Skeletal muscle tissue (tissue), 5 donors: ENCODE measurements around the gene PUS10. TPM values are rescaled to one million over a fixed set of nuclear protein-coding genes. Genes with fewer than 3 reads are reported as not detected.
"Not testable (repeated sequence)": the region's sequence is repeated elsewhere in the genome, so short reads cannot be mapped to it uniquely, and the experiment has no call there.

Source experiments
- H3K27ac ChIP-seq: one replicate; pipeline ENCODE4 v1.7.0; 2013; ENCODE audit warnings: mild to moderate bottlenecking, low read depth, low read length, inconsistent platforms
- H3K27me3 ChIP-seq, 3 donors: one replicate each; pipeline ENCODE4 v1.7.0; 2013; ENCODE audit warnings: low read length in 3 of 3; ENCODE audit not compliant: control insufficient read depth in 3 of 3, insufficient read depth in 3 of 3
- H3K36me3 ChIP-seq, 3 donors: one replicate each; pipeline ENCODE4 v1.7.0; 2013; ENCODE audit warnings: low read length in 3 of 3; ENCODE audit not compliant: control insufficient read depth in 3 of 3, insufficient read depth in 3 of 3
- H3K4me1 ChIP-seq, 3 donors: one replicate each; pipeline ENCODE4 v1.7.0; 2013; ENCODE audit warnings: low read length in 3 of 3, mild to moderate bottlenecking in 3 of 3; ENCODE audit not compliant: control insufficient read depth in 3 of 3, insufficient read depth in 3 of 3
- H3K4me3 ChIP-seq, 3 donors: one replicate each; pipeline ENCODE4 v1.7.0; 2013; ENCODE audit warnings: low read length in 3 of 3
- H3K9ac ChIP-seq, 3 donors: one replicate each; pipeline ENCODE4 v1.7.0; 2013; ENCODE audit warnings: low read length in 3 of 3, mild to moderate bottlenecking in 3 of 3, moderate library complexity in 2 of 3, low read depth in 1 of 3
- H3K9me3 ChIP-seq, 3 donors: one replicate each; pipeline ENCODE4 v1.7.0; 2013; ENCODE audit warnings: low read length in 3 of 3; ENCODE audit not compliant: control insufficient read depth in 3 of 3
- small RNA-seq: library from RNA; depleted of rRNA; stranded (forward); fragments of <200 nt; gene quantifications from one replicate; pipeline ENCODE3, GENCODE V24; 2014
- total RNA-seq: library from RNA; depleted of rRNA; stranded (reverse); fragments of >200 nt; gene quantifications from one replicate; pipeline ENCODE4 v1.2.3, GENCODE V29; 2014
- donor health status: Osteomylitis.

PUS10 gene
- total RNA-seq, 1 donor from 2014 or later, result 4.7 TPM

DNA sequence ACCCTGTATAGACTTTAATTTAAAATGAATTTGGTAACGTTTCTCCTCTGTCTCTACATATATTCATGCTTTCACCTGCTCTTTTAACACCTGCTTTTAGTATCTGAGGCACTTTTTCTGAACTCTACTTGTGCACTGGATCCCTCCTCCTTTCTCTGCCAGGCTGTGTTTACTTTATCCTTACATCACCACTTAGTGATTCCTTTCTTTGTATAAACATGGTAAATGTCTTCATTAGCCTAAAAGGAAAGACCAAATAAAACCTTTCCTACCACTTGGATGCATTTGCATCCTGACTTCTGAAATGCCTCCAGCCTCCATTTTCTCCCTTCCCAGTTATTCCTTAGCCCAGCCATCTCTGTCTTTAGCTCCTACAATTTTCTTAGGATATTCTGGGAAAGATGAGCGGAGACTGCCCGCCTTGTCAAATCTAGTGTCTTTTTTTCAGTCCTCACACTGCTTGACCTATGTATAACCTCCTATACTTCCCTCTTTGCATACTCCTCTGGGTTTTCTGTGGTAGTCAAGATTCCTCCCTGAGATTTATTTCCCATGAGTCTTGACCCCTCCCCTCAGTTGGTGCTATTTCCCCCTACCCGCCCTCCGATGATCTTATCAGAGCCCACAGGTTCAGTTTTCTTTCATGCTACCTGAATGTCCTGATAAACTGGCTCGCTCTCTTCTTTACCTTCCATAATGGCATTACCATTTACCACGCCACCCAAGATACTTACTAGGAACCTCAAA is 91.9 kb downstream of the PUS10 start:
- peaks cover 11 to 27% (median 24%) of the 10 kb centered on the region in 3 donors for H3K36me3 ChIP-seq
- H3K4me3 ChIP-seq, result no peak overlapping the region
- no peak overlapping the region for H3K27ac ChIP-seq
- H3K9ac ChIP-seq, result no peak overlapping the region
- no peaks in the 10 kb centered on the region for H3K4me1 ChIP-seq
- H3K27me3 ChIP-seq, result no peaks in the 10 kb centered on the region
- no peaks in the 10 kb centered on the region for H3K9me3 ChIP-seq

GRCh38 chr2:60907329-60907728 is 110.7 kb downstream of the PUS10 start:
- Histone ChIP-seq H3K4me1 (no peaks in the 10 kb centered on the region), H3K4me3 (no peak overlapping the region), H3K27ac (no peak overlapping the region), H3K9me3 (no peaks in the 10 kb centered on the region), H3K36me3 (peaks cover 0 to 11% (median 9%) of the 10 kb centered on the region in 3 donors), H3K9ac (no peak overlapping the region), H3K27me3 (no peaks in the 10 kb centered on the region)

DNA sequence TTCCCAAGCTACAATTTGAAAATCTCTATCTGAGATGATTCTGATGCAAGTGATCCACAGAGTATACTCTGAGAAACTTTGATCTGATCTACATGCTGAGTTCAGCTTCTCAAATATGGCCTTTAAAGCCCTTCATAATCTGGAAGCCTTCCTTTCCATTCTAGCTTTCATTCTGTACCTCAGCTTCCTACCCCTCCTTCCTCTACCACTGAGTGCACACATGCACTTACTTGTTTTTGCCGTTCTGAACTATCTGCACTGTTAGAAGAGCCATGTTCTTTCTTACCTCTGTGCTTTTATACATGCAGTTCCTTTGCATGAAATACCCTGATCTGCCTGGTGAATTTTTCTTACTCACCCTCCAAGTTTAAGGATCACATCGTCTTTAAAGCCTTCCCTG is 111.7 kb downstream of the PUS10 start:
- H3K36me3 ChIP-seq, result peaks cover 0 to 14% (median 13%) of the 10 kb centered on the region in 3 donors
- no peaks in the 10 kb centered on the region for H3K4me1 ChIP-seq
- H3K9ac ChIP-seq, result no peak overlapping the region
- H3K27me3 ChIP-seq, result no peaks in the 10 kb centered on the region
- no peaks in the 10 kb centered on the region for H3K9me3 ChIP-seq
- H3K4me3 ChIP-seq, result no peak overlapping the region
- no peak overlapping the region for H3K27ac ChIP-seq

DNA sequence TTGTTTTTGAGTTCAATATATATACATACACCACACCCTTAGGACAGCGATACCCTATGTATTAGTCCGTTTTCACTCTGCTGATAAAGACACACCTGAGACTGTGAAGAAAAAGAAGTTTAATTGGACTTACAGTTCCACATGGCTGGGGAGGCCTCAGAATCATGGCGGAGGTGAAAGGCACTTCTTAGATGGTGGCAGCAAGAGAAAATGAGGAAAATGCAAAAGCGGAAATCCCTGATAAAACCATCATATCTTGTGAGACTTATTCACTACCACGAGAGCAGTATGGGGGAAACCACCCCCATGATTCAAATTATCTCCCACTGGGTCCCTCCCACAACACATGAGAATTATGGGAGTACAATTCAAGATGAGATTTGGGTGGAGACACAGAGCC is 112.2 kb downstream of the PUS10 start:
- H3K4me1 ChIP-seq, H3K9me3 ChIP-seq, H3K27ac ChIP-seq, H3K9ac ChIP-seq, H3K4me3 ChIP-seq, H3K27me3 ChIP-seq: not testable (repeated sequence)
- H3K36me3 ChIP-seq, result peaks cover 0 to 15% (median 14%) of the 10 kb centered on the region in 3 donors

- not testable (repeated sequence) for H3K4me1 ChIP-seq, H3K4me3 ChIP-seq, H3K9me3 ChIP-seq, H3K9ac ChIP-seq, H3K27me3 ChIP-seq, H3K27ac ChIP-seq
- H3K36me3 ChIP-seq, result peaks cover 3 to 35% (median 27%) of the 10 kb centered on the region in 3 donors
Observed at GRCh38 chr2:60901296-60901695, 116.8 kb downstream of the PUS10 start.

DNA sequence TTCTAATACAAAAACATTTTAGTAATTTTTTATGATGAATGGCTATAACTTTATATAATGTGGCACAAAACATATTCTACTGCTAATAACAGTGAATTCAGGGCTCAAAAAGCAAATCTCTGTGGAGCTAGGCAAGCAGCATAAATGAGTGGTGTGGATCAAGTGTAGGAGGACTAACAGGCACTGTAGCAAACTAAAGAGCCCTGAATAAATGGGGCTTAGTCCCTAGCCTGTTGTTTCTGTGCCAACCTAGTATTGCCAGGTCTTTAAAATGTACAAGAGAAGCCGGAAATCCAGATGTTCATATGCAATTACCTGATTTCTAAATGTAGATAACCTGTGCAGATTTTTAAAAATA is 118.2 kb downstream of the PUS10 start:
- no peak overlapping the region for H3K9ac ChIP-seq
- H3K27me3 ChIP-seq, result no peaks in the 10 kb centered on the region
- no peak overlapping the region for H3K4me3 ChIP-seq
- no peaks in the 10 kb centered on the region for H3K9me3 ChIP-seq
- H3K27ac ChIP-seq, result no peak overlapping the region
- H3K36me3 ChIP-seq, result peaks cover 6 to 36% (median 26%) of the 10 kb centered on the region in 3 donors
- H3K4me1 ChIP-seq, result no peaks in the 10 kb centered on the region

DNA sequence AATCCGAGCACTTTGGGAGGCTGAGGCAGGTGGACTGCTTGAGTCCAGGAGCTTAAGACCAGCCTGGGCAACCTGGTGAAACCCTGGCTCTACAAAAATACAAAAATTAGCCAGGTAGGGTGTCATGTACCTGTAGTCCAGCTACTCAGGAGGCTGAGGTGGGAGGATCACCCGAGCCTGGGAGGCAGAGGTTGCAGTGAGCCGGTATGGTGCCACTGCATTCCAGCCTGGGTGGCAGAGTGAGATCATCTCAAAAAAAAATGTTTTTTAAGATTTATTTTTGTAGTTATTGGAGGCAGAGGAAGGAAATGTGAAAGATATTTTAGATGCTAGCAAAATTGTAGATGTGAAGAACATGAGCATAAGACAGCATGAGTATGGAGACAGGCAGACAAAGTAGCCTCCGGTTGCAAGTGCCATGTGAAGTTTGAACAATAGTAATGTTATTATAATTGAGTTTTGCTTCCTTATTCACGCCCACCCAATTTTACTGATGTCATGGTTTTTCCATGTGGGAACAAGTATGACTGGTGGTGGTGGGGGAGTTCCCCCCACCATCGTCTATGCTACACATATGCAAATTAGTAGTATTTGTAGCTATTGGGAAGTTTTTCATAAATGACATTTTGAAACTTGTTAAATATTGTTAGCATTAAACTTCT is 118.7 kb downstream of the PUS10 start:
- no peaks in the 10 kb centered on the region for H3K27me3 ChIP-seq
- H3K27ac ChIP-seq, result no peak overlapping the region
- H3K9ac ChIP-seq, result no peak overlapping the region
- H3K36me3 ChIP-seq, result peaks cover 6 to 36% (median 26%) of the 10 kb centered on the region in 3 donors
- H3K4me3 ChIP-seq, result no peak overlapping the region
- H3K4me1 ChIP-seq, result no peaks in the 10 kb centered on the region
- no peaks in the 10 kb centered on the region for H3K9me3 ChIP-seq

- H3K27ac ChIP-seq, result no peak overlapping the region
- H3K4me3 ChIP-seq, result no peak overlapping the region
- no peaks in the 10 kb centered on the region for H3K27me3 ChIP-seq
- no peak overlapping the region for H3K9ac ChIP-seq
- H3K36me3 ChIP-seq, result peaks cover 6 to 40% (median 26%) of the 10 kb centered on the region in 3 donors
- no peaks in the 10 kb centered on the region for H3K9me3 ChIP-seq
- H3K4me1 ChIP-seq, result no peaks in the 10 kb centered on the region
Observed at GRCh38 chr2:60898567-60898966, 119.5 kb downstream of the PUS10 start.

Small RNAs within 50 kb of the gene (small RNA-seq; reads per million reads assigned to genes)
- not detected for gene RNA5SP95
- gene RNU4-51P, result not detected

Other genes starting within 250 kb of the PUS10 start
- gene REL, start 136.7 kb downstream of the PUS10 start, total RNA-seq, result 6.8 TPM
- gene PEX13, start 535 bp downstream of the PUS10 start, total RNA-seq, result 24.0 TPM
- 36.5 TPM for gene SANBR, start 47.6 kb upstream of the PUS10 start, total RNA-seq
- 2.6 TPM for gene C2orf74, start 143.9 kb upstream of the PUS10 start, total RNA-seq